WTC11 (cell line): ENCODE results near the gene CLN3. TPM values are rescaled to one million over a fixed set of nuclear protein-coding genes. Genes with fewer than 3 reads are reported as not detected.

Source experiments
- ATAC-seq: fragments of 200-7000 bp; cut with Tn5 transposase; 2 replicates; pipeline ENCODE4 v1.10.0; 2021; ENCODE audit warnings: mild to moderate bottlenecking, moderate library complexity
- CTCF ChIA-PET: fragments of 300-600 bp; sonication (Branson Sonifier 250); formaldehyde crosslinking; loops from one replicate; lab custom pipeline; 2021; ENCODE audit warnings: antibody characterized with exemption; lab: Charles Lee
- POLR2A ChIA-PET: fragments of 350-600 bp; sonication (Branson Sonifier 250); formaldehyde crosslinking; loops from one replicate; lab custom pipeline; 2021; ENCODE audit warnings: antibody characterized with exemption; lab: Charles Lee
- DNase-seq: peaks from one replicate; pipeline ENCODE4 v3.0.0; 2021; ENCODE audit warnings: low spot score
- H3K27ac Mint-ChIP-seq: 2 replicates; pipeline ENCODE4 v1.8.0; 2021; ENCODE audit warnings: mixed read lengths
- H3K27me3 Mint-ChIP-seq: 2 replicates; pipeline ENCODE4 v1.8.0; 2021; ENCODE audit warnings: low read depth, mild to moderate bottlenecking, moderate library complexity, mixed read lengths
- H3K36me3 Mint-ChIP-seq: 2 replicates; pipeline ENCODE4 v1.8.0; 2021; ENCODE audit warnings: mixed read lengths
- H3K4me1 Mint-ChIP-seq: 2 replicates; pipeline ENCODE4 v1.8.0; 2022; ENCODE audit warnings: mixed read lengths
- H3K4me3 Mint-ChIP-seq: 2 replicates; pipeline ENCODE4 v1.8.0; 2021; ENCODE audit warnings: mild to moderate bottlenecking, moderate library complexity, mixed read lengths
- H3K9me3 Mint-ChIP-seq: 2 replicates; pipeline ENCODE4 v1.8.0; 2021; ENCODE audit warnings: mixed read lengths
- ARID4B ChIP-seq: sonication (generic); formaldehyde crosslinking; IDR thresholded peaks from 2 replicates; pipeline ENCODE4 v1.8.0; 2023; ENCODE audit warnings: missing genetic modification reagents, mild to moderate bottlenecking, borderline replicate concordance
- ELF4 ChIP-seq: sonication (generic); formaldehyde crosslinking; IDR thresholded peaks from 2 replicates; pipeline ENCODE4 v1.8.1; 2022; ENCODE audit warnings: low read depth, mild to moderate bottlenecking, moderate library complexity, missing genetic modification reagents
- HMGXB4 ChIP-seq: sonication (generic); formaldehyde crosslinking; IDR thresholded peaks from 2 replicates; pipeline ENCODE4 v1.8.1; 2023; ENCODE audit warnings: mild to moderate bottlenecking, moderate library complexity, missing genetic modification reagents
- NR3C1 ChIP-seq: sonication (generic); formaldehyde crosslinking; conservative IDR thresholded peaks from 2 replicates; pipeline ENCODE4 v1.8.1; 2023; ENCODE audit warnings: low read depth, mild to moderate bottlenecking, missing genetic modification reagents
- PRDM15 ChIP-seq: sonication (generic); formaldehyde crosslinking; IDR thresholded peaks from 2 replicates; pipeline ENCODE4 v1.8.0; 2022; ENCODE audit warnings: missing genetic modification reagents
- TEAD1 ChIP-seq: sonication (generic); formaldehyde crosslinking; IDR thresholded peaks from 2 replicates; pipeline ENCODE4 v1.8.0; 2022; ENCODE audit warnings: mild to moderate bottlenecking, missing genetic modification reagents
- ZNF281 ChIP-seq: sonication (generic); formaldehyde crosslinking; IDR thresholded peaks from 2 replicates; pipeline ENCODE4 v1.8.0; 2023; ENCODE audit warnings: mild to moderate bottlenecking, missing genetic modification reagents
- ZNF416 ChIP-seq: fragments of 250-450 bp; sonication (Bioruptor Pico); IDR thresholded peaks from 2 replicates; pipeline ENCODE4 v1.9.0; 2021; ENCODE audit warnings: mild to moderate bottlenecking, inconsistent platforms
- total RNA-seq: library from RNA; stranded (reverse); gene quantifications from 3 replicates; pipeline ENCODE4 v1.2.3, GENCODE V29; 2021
- TF ChIP-seq, protein P1 (sequence below): sonication (generic); formaldehyde crosslinking; IDR thresholded peaks from 2 replicates; pipeline ENCODE4 v1.8.1; 2022; ENCODE audit warnings: low read depth, missing genetic modification reagents, borderline replicate concordance
- TF ChIP-seq, protein P2 (sequence below): sonication (generic); formaldehyde crosslinking; IDR thresholded peaks from 2 replicates; pipeline ENCODE4 v1.8.0; 2022; ENCODE audit warnings: mild to moderate bottlenecking, missing genetic modification reagents

Gene CLN3
- total RNA-seq, 1 experiment from 2014 or later = 23.9 TPM

GRCh38 chr16:28511801-28512789 lies 20.2 kb upstream of the CLN3 start:
- CTCF ChIA-PET = no interaction called here
- TF ChIP-seq ZNF281 (CRISPR knock-in tag) = no peak
- TF ChIP-seq, protein P1, sequence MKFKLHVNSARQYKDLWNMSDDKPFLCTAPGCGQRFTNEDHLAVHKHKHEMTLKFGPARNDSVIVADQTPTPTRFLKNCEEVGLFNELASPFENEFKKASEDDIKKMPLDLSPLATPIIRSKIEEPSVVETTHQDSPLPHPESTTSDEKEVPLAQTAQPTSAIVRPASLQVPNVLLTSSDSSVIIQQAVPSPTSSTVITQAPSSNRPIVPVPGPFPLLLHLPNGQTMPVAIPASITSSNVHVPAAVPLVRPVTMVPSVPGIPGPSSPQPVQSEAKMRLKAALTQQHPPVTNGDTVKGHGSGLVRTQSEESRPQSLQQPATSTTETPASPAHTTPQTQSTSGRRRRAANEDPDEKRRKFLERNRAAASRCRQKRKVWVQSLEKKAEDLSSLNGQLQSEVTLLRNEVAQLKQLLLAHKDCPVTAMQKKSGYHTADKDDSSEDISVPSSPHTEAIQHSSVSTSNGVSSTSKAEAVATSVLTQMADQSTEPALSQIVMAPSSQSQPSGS = no peak
- ATAC-seq (no peak), DNase-seq (no peak)
- Mint-ChIP-seq H3K36me3 (no peaks in the 10 kb centered on the region), H3K4me1 (0 out of 2 replicates have a peak, but pooled peaks cover 3% of the 10 kb centered on the region), H3K9me3 (no peaks in the 10 kb centered on the region), H3K27ac (no peak overlapping the region), H3K27me3 (no peaks in the 10 kb centered on the region), H3K4me3 (no peak overlapping the region)
- POLR2A ChIA-PET = no interaction called here

GRCh38 chr16:28511031-28511430 lies 19.2 kb upstream of the CLN3 start:
- ChIA-PET CTCF (no interaction called here), POLR2A (no interaction called here)
- DNase-seq = no peak
- Mint-ChIP-seq H3K4me1 (0 out of 2 replicates have a peak, but pooled peaks cover 3% of the 10 kb centered on the region), H3K9me3 (no peaks in the 10 kb centered on the region), H3K36me3 (no peaks in the 10 kb centered on the region)
- ATAC-seq = no peak
- TF ChIP-seq NR3C1 (CRISPR knock-in tag) = no peak
- no peak for TF ChIP-seq HMGXB4 (CRISPR knock-in tag)
- TF ChIP-seq PRDM15 (CRISPR knock-in tag) = no peak
- no peak for TF ChIP-seq ZNF416
- no peak for TF ChIP-seq TEAD1
- TF ChIP-seq ARID4B (CRISPR knock-in tag) = no peak
- no peak for TF ChIP-seq ELF4
- TF ChIP-seq, protein P2, sequence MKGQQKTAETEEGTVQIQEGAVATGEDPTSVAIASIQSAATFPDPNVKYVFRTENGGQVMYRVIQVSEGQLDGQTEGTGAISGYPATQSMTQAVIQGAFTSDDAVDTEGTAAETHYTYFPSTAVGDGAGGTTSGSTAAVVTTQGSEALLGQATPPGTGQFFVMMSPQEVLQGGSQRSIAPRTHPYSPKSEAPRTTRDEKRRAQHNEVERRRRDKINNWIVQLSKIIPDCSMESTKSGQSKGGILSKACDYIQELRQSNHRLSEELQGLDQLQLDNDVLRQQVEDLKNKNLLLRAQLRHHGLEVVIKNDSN (CRISPR knock-in tag) = no peak
- TF ChIP-seq, all 79 proteins: peak for 0
- Mint-ChIP-seq H3K27me3 (no peaks in the 10 kb centered on the region), H3K4me3 (no peak overlapping the region), H3K27ac (no peak overlapping the region)
